Stimulated activated CD8-positive, alpha-beta memory T cell treated with anti-CD3 and anti-CD28 coated beads, Interleukin-4, amount 100 ng/mL, for 1 hour (primary cell): ENCODE results near the gene PRR12.

Source experiments
- DNase-seq, 2 donors: peaks; one replicate each; pipeline ENCODE4 v3.0.0-alpha.2; 2020; ENCODE audit warnings: low read depth in 2 of 2, low spot score in 1 of 2

Gene PRR12

GRCh38 chr19:49665351-49666119 is 74.6 kb downstream of the PRR12 start, which contains the start of the genes BCL2L12 and IRF3:
Gene BCL2L12 (plus strand): TSS chr19:49665933. CDS start chr19:49666693, 760 bp downstream.
Gene IRF3 (minus strand): TSS chr19:49665857. CDS start chr19:49664838, 1,019 bp downstream.
- peak; percentile 99 to 100 for DNase-seq

DNA sequence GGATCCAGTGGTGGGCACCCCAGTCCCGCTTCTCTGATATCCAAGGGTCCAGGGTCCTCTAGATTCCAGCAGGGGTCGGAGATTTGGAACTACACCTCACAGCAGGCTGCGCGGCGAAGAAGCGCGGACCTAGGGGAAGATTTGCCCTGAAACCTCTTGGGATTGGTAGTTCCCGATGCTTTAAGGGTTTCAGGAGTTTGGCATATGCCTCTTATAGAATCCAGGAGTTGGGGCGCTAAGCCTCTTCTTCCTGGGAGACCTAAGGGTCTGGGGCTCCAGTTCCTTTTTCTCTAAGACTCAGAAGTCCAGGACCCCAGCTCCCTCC is 75.1 kb downstream of the PRR12 start:
- no peak for DNase-seq

- DNase-seq: no peak
Measured at GRCh38 chr19:49667473-49667872, 76.5 kb downstream of the PRR12 start.

- no peak for DNase-seq
Measured at GRCh38 chr19:49669516-49669915, 78.5 kb downstream of the PRR12 start.

DNA sequence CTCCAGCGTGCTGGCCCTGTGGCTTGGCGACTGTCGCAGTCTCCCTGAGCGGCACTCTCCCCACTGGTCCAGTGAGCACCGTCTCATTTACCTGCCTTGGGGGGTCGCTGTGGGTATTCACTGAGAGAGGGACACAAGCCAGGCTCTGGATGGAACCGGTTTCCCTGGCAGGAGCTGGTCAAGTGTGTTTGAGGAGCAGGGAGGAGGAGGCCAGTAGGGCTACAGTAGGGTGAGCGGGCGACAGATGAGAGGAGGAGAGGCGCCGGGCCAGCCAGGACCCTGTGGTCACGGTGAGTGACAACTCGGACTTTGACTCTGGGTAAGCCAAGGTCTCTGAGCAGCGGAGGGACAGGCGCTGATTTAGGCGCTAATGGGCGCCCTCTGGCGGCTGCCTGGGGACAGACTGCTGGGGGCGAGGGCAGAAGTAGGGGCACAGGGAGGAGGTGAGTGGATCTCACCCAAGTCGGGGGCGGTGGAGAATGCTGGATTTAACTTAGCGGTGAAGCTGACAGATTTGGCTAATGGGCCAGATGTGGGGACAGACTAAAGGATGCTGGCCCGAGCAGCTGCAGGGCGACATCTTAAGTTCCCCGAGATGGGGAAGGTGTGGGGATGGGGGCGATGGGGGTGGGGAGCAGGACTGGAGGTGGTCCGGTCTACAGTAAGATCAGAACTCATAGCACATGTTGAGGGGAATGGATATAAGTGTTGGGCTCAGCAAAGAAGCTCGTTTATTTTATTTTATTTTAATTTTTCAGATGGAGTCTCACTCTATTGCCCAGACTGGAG is 81.3 kb downstream of the PRR12 start:
- DNase-seq: peak; percentile 50 to 59
